ENCODE results near the gene MMP13. TPM values are rescaled to one million over a fixed set of nuclear protein-coding genes. Genes with fewer than 3 reads are reported as not detected.

MMP13 gene
- total and polyA plus RNA-seq, 2 of the 13 experiments (the other 11 are each of a cell fraction or from before 2014, with no cell fraction given): not detected

GRCh38 chr11:102989379-102990047 lies 34.0 kb upstream of the MMP13 start:
- no peak for TF ChIP-seq NR2F2 (IDR thresholded peaks at IDR 0.05; ENCODE audit: borderline replicate concordance, low read depth)
- TF ChIP-seq NFAT5 (CRISPR knock-in tag; IDR thresholded peaks at IDR 0.05): no peak
- TF ChIP-seq NR2F1 (CRISPR knock-in tag; IDR thresholded peaks at IDR 0.05): no peak
- TF ChIP-seq ZNF263 (CRISPR knock-in tag; IDR thresholded peaks at IDR 0.05): no peak
- no peak for TF ChIP-seq ARNTL (CRISPR knock-in tag; IDR thresholded peaks at IDR 0.05)
- TF ChIP-seq, protein P1, sequence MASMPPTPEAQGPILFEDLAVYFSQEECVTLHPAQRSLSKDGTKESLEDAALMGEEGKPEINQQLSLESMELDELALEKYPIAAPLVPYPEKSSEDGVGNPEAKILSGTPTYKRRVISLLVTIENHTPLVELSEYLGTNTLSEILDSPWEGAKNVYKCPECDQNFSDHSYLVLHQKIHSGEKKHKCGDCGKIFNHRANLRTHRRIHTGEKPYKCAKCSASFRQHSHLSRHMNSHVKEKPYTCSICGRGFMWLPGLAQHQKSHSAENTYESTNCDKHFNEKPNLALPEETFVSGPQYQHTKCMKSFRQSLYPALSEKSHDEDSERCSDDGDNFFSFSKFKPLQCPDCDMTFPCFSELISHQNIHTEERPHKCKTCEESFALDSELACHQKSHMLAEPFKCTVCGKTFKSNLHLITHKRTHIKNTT (CRISPR knock-in tag; IDR thresholded peaks at IDR 0.05): no peak
- TF ChIP-seq, protein P2, sequence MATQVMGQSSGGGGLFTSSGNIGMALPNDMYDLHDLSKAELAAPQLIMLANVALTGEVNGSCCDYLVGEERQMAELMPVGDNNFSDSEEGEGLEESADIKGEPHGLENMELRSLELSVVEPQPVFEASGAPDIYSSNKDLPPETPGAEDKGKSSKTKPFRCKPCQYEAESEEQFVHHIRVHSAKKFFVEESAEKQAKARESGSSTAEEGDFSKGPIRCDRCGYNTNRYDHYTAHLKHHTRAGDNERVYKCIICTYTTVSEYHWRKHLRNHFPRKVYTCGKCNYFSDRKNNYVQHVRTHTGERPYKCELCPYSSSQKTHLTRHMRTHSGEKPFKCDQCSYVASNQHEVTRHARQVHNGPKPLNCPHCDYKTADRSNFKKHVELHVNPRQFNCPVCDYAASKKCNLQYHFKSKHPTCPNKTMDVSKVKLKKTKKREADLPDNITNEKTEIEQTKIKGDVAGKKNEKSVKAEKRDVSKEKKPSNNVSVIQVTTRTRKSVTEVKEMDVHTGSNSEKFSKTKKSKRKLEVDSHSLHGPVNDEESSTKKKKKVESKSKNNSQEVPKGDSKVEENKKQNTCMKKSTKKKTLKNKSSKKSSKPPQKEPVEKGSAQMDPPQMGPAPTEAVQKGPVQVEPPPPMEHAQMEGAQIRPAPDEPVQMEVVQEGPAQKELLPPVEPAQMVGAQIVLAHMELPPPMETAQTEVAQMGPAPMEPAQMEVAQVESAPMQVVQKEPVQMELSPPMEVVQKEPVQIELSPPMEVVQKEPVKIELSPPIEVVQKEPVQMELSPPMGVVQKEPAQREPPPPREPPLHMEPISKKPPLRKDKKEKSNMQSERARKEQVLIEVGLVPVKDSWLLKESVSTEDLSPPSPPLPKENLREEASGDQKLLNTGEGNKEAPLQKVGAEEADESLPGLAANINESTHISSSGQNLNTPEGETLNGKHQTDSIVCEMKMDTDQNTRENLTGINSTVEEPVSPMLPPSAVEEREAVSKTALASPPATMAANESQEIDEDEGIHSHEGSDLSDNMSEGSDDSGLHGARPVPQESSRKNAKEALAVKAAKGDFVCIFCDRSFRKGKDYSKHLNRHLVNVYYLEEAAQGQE (IDR thresholded peaks at IDR 0.05; ENCODE audit: borderline replicate concordance in 1 of 2, low read depth in 1 of 2, low read length in 2 of 2): no peak
- no peak for TF ChIP-seq KAT8 (CRISPR knock-in tag; IDR thresholded peaks at IDR 0.05)
- TF ChIP-seq RAD51 (IDR thresholded peaks at IDR 0.05; ENCODE audit: borderline replicate concordance): no peak
- no peak for TF ChIP-seq PHF8 (CRISPR knock-in tag; IDR thresholded peaks at IDR 0.05)
- TF ChIP-seq, protein P3, sequence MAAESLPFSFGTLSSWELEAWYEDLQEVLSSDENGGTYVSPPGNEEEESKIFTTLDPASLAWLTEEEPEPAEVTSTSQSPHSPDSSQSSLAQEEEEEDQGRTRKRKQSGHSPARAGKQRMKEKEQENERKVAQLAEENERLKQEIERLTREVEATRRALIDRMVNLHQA (CRISPR knock-in tag; IDR thresholded peaks at IDR 0.05): no peak
- TF ChIP-seq HDAC2 (CRISPR knock-in tag; IDR thresholded peaks at IDR 0.05): no peak
- no peak for TF ChIP-seq SNAI1 (CRISPR knock-in tag; IDR thresholded peaks at IDR 0.05; ENCODE audit: borderline replicate concordance)
- DNase-seq (ENCODE audit: low spot score) (no peak), ATAC-seq (no peak), FAIRE-seq (no peak)
- in situ Hi-C loops (cut with HindIII; ENCODE audit: extremely low pct_ligation_motif_present, low pct_unique_long_range_greater_than_20kb): no loop called here
- intact Hi-C loops (cut with micrococcal nuclease; ENCODE audit: unreplicated experiment): no loop called here
- BruUV-seq (replicated peaks): no TSS peak
- no peak overlapping the region for H3K27ac ChIP-seq (ENCODE audit: extremely low read length, insufficient read depth, low read length)
- no peak overlapping the region for H2AFZ ChIP-seq (ENCODE audit: low read length)
- no peaks in the 10 kb centered on the region for H3K9me3 ChIP-seq (ENCODE audit: low read length)
- no peaks in the 10 kb centered on the region for H4K20me1 ChIP-seq (ENCODE audit: insufficient read depth, low read length)
- H3K4me2 ChIP-seq (ENCODE audit: low read depth, low read length): no peak overlapping the region
- WGBS (ENCODE audit: low lambda C conversion rate): 21% methylated on average over 5 of the region's 5 CpGs
- H3K4me1 ChIP-seq (ENCODE audit: insufficient read depth, low read length): no peaks in the 10 kb centered on the region
- no peak overlapping the region for H3K9ac ChIP-seq (ENCODE audit: insufficient read depth, low read depth, low read length)
- POLR2A ChIA-PET: no interaction called here
- CTCF ChIA-PET (ENCODE audit: low intra/inter-chr PET ratio, low total read pairs): no interaction called here
- H3K36me3 ChIP-seq (replicated peaks in 1 of 2; ENCODE audit: control insufficient read depth in 1 of 2, insufficient read depth in 2 of 2, low read length in 2 of 2): no peaks in the 10 kb centered on the region
- no peaks in the 10 kb centered on the region for H3K27me3 ChIP-seq (ENCODE audit: control insufficient read depth in 1 of 2, insufficient read depth in 2 of 2, low read length in 2 of 2)
- H3K79me2 ChIP-seq (ENCODE audit: insufficient read depth, low read length): no peaks in the 10 kb centered on the region
- H3K4me3 ChIP-seq (replicated peaks in 1 of 3; ENCODE audit: insufficient read depth in 1 of 3, low read depth in 2 of 3, low read length in 3 of 3): no peak overlapping the region
